Astrocyte (in vitro differentiated cells and primary cell): ENCODE measurements around the gene WFS1. TPM values are rescaled to one million over a fixed set of nuclear protein-coding genes. Genes with fewer than 3 reads are reported as not detected.

ENCODE experiments used
- DNase-seq: peaks from one replicate; pipeline ENCODE4 v3.0.0-alpha.2; 2010; ENCODE audit warnings: low read depth
- FAIRE-seq: peaks from 2 replicates; lab custom pipeline; 2011; peaks lifted over from hg19 to GRCh38; lab: Jason Lieb, UNC
- H2AFZ ChIP-seq: 2 replicates; pipeline ENCODE4 v1.6.0; 2012; ENCODE audit warnings: low read depth, low read length, inconsistent platforms
- H3K27ac ChIP-seq: 2 replicates; pipeline ENCODE4 v1.5.1; 2011; ENCODE audit warnings: low read depth, low read length, inconsistent platforms
- H3K27me3 ChIP-seq: 2 replicates; pipeline ENCODE4 v1.6.0; 2011; ENCODE audit warnings: low read length, inconsistent platforms; ENCODE audit not compliant: insufficient read depth
- H3K36me3 ChIP-seq: 2 replicates; pipeline ENCODE4 v1.5.1; 2011; ENCODE audit warnings: low read length, inconsistent platforms; ENCODE audit not compliant: insufficient read depth
- H3K4me1 ChIP-seq: 2 replicates; pipeline ENCODE4 v1.5.1; 2011; ENCODE audit warnings: low read length, inconsistent platforms; ENCODE audit not compliant: insufficient read depth
- H3K4me2 ChIP-seq: 2 replicates; pipeline ENCODE4 v1.6.0; 2012; ENCODE audit warnings: low read length, inconsistent platforms
- H3K4me3 ChIP-seq: 2 replicates; pipeline ENCODE4 v1.5.1; 2011; ENCODE audit warnings: low read depth, mild to moderate bottlenecking, low read length, inconsistent platforms; ENCODE audit not compliant: insufficient read depth
- H3K79me2 ChIP-seq: 2 replicates; pipeline ENCODE4 v1.6.0; 2012; ENCODE audit warnings: mild to moderate bottlenecking, low read length, inconsistent platforms; ENCODE audit not compliant: insufficient read depth
- H3K9ac ChIP-seq: 2 replicates; pipeline ENCODE4 v1.6.0; 2012; ENCODE audit warnings: mild to moderate bottlenecking, low read length, inconsistent platforms
- H3K9me3 ChIP-seq: 2 replicates; pipeline ENCODE4 v1.5.1; 2012; ENCODE audit warnings: low read depth, mild to moderate bottlenecking, low read length, inconsistent platforms; ENCODE audit not compliant: insufficient read depth
- H4K20me1 ChIP-seq: 2 replicates; pipeline ENCODE4 v1.6.0; 2012; ENCODE audit warnings: low read length, inconsistent platforms; ENCODE audit not compliant: insufficient read depth
- H3K27ac Mint-ChIP-seq: one replicate; pipeline ENCODE4 v1.8.0; 2021; ENCODE audit warnings: mild to moderate bottlenecking, mixed read lengths; ENCODE audit not compliant: unreplicated experiment
- H3K27me3 Mint-ChIP-seq: one replicate; pipeline ENCODE4 v1.8.0; 2021; ENCODE audit warnings: low read depth, mixed read lengths; ENCODE audit not compliant: unreplicated experiment
- H3K36me3 Mint-ChIP-seq: one replicate; pipeline ENCODE4 v1.8.0; 2021; ENCODE audit warnings: low read depth, mixed read lengths; ENCODE audit not compliant: unreplicated experiment
- H3K4me1 Mint-ChIP-seq: one replicate; pipeline ENCODE4 v1.8.0; 2021; ENCODE audit warnings: low read depth, mixed read lengths; ENCODE audit not compliant: unreplicated experiment
- H3K4me3 Mint-ChIP-seq: one replicate; pipeline ENCODE4 v1.8.0; 2021; ENCODE audit warnings: mild to moderate bottlenecking, moderate library complexity, mixed read lengths; ENCODE audit not compliant: unreplicated experiment
- H3K9me3 Mint-ChIP-seq: one replicate; pipeline ENCODE4 v1.8.0; 2021; ENCODE audit warnings: mild to moderate bottlenecking, mixed read lengths; ENCODE audit not compliant: unreplicated experiment
- CTCF ChIP-seq: IDR thresholded peaks from 2 replicates; pipeline ENCODE4 v1.5.1; 2011; ENCODE audit warnings: low read depth, mild to moderate bottlenecking, inconsistent platforms, low read length, moderate library complexity; ENCODE audit not compliant: insufficient read depth
- EZH2 ChIP-seq: IDR thresholded peaks from 2 replicates; pipeline ENCODE4 v1.6.1; 2012; ENCODE audit warnings: mild to moderate bottlenecking, low read length, inconsistent platforms; ENCODE audit not compliant: insufficient read depth
- total RNA-seq: library from RNA; stranded (reverse); gene quantifications from 2 replicates; pipeline ENCODE4 v1.2.1, GENCODE V29; 2021

The WFS1 gene
- total RNA-seq, 1 donor from 2014 or later = 39.0 TPM

- FAIRE-seq (no peak), DNase-seq (no peak)
- TF ChIP-seq EZH2 (no peak), CTCF (no peak)
- no peaks in the 10 kb centered on the region for H3K4me1 ChIP-seq
- no peaks in the 10 kb centered on the region for H3K36me3 ChIP-seq
- H3K4me2 ChIP-seq = no peak overlapping the region
- no peak overlapping the region for H3K9ac ChIP-seq
- Mint-ChIP-seq H3K4me1 (no peaks in the 10 kb centered on the region), H3K9me3 (no peaks in the 10 kb centered on the region), H3K27ac (no peak overlapping the region), H3K27me3 (peaks cover 40% of the 10 kb centered on the region), H3K36me3 (no peaks in the 10 kb centered on the region), H3K4me3 (no peak overlapping the region)
- no peak overlapping the region for H3K4me3 ChIP-seq
- H3K27ac ChIP-seq = no peak overlapping the region
- H3K79me2 ChIP-seq = no peaks in the 10 kb centered on the region
- H4K20me1 ChIP-seq = no peaks in the 10 kb centered on the region
- H3K9me3 ChIP-seq = no peaks in the 10 kb centered on the region
- no peak overlapping the region for H2AFZ ChIP-seq
- no peaks in the 10 kb centered on the region for H3K27me3 ChIP-seq
Measured at GRCh38 chr4:6229095-6229494, 40.6 kb upstream of the WFS1 start.

GRCh38 chr4:6229671-6230501 is 39.8 kb upstream of the WFS1 start:
- H3K79me2 ChIP-seq = no peaks in the 10 kb centered on the region
- no peak overlapping the region for H3K4me2 ChIP-seq
- DNase-seq (no peak), FAIRE-seq (no peak)
- H3K27me3 ChIP-seq = no peaks in the 10 kb centered on the region
- H2AFZ ChIP-seq = no peak overlapping the region
- no peaks in the 10 kb centered on the region for H3K4me1 ChIP-seq
- no peak overlapping the region for H3K4me3 ChIP-seq
- H3K36me3 ChIP-seq = no peaks in the 10 kb centered on the region
- Mint-ChIP-seq H3K27ac (no peak overlapping the region), H3K36me3 (no peaks in the 10 kb centered on the region), H3K27me3 (peaks cover 37% of the 10 kb centered on the region), H3K9me3 (no peaks in the 10 kb centered on the region), H3K4me1 (no peaks in the 10 kb centered on the region), H3K4me3 (no peak overlapping the region)
- TF ChIP-seq EZH2 (no peak), CTCF (no peak)
- H3K9ac ChIP-seq = no peak overlapping the region
- no peaks in the 10 kb centered on the region for H4K20me1 ChIP-seq
- no peak overlapping the region for H3K27ac ChIP-seq
- no peaks in the 10 kb centered on the region for H3K9me3 ChIP-seq

- H3K79me2 ChIP-seq = no peaks in the 10 kb centered on the region
- Mint-ChIP-seq H3K27ac (no peak overlapping the region), H3K27me3 (peaks cover 37% of the 10 kb centered on the region), H3K4me3 (no peak overlapping the region), H3K36me3 (no peaks in the 10 kb centered on the region), H3K4me1 (no peaks in the 10 kb centered on the region), H3K9me3 (no peaks in the 10 kb centered on the region)
- no peaks in the 10 kb centered on the region for H3K4me1 ChIP-seq
- H3K9me3 ChIP-seq = no peaks in the 10 kb centered on the region
- H4K20me1 ChIP-seq = no peaks in the 10 kb centered on the region
- TF ChIP-seq CTCF (no peak), EZH2 (no peak)
- no peak overlapping the region for H3K4me3 ChIP-seq
- no peak overlapping the region for H3K9ac ChIP-seq
- no peak overlapping the region for H3K27ac ChIP-seq
- H3K27me3 ChIP-seq = peaks cover 1% of the 10 kb centered on the region
- no peaks in the 10 kb centered on the region for H3K36me3 ChIP-seq
- FAIRE-seq (no peak), DNase-seq (no peak)
- H2AFZ ChIP-seq = no peak overlapping the region
- H3K4me2 ChIP-seq = no peak overlapping the region
Measured at GRCh38 chr4:6230502-6230785, 39.2 kb upstream of the WFS1 start.
